DOHH2 (cell line): ENCODE data around the gene SLC4A2.
A peak's percentile ranks its signal among the peaks of the same experiment; 100 is the strongest.

ENCODE experiments used
- H3F3A ChIP-seq: fragments of 200-600 bp; sonication (generic), shearing (Covaris generic); 2 replicates; pipeline ENCODE4 v1.6.0; 2016; ENCODE audit warnings: antibody characterized with exemption, mild to moderate bottlenecking; ENCODE audit not compliant: control insufficient read depth, insufficient read depth
- H3K27ac ChIP-seq: fragments of 200-600 bp; sonication (generic); 2 replicates; pipeline ENCODE4 v1.5.1; 2014; ENCODE audit warnings: low read depth, mild to moderate bottlenecking, low read length, moderate library complexity
- H3K27me3 ChIP-seq: fragments of 200-600 bp; sonication (generic); 2 replicates; pipeline ENCODE4 v1.6.1; 2014; ENCODE audit warnings: mild to moderate bottlenecking, low read length, mixed read lengths; ENCODE audit not compliant: control insufficient read depth
- H3K36me3 ChIP-seq: fragments of 200-600 bp; sonication (generic); 2 replicates; pipeline ENCODE4 v1.6.1; 2014; ENCODE audit warnings: mild to moderate bottlenecking, low read length, moderate library complexity, mixed read lengths; ENCODE audit not compliant: control insufficient read depth
- H3K4me1 ChIP-seq: fragments of 200-600 bp; sonication (generic); 2 replicates; pipeline ENCODE4 v1.6.1; 2014; ENCODE audit warnings: mild to moderate bottlenecking, low read length, mixed read lengths; ENCODE audit not compliant: control insufficient read depth
- H3K4me2 ChIP-seq: fragments of 200-600 bp; sonication (generic); 2 replicates; pipeline ENCODE4 v1.6.0; 2014; ENCODE audit warnings: mild to moderate bottlenecking, low read length, moderate library complexity
- H3K4me3 ChIP-seq: fragments of 200-600 bp; sonication (generic); 2 replicates; pipeline ENCODE4 v1.5.1; 2014; ENCODE audit warnings: mild to moderate bottlenecking, low read length, mixed read lengths
- H3K79me2 ChIP-seq: fragments of 200-600 bp; sonication (generic); 2 replicates; pipeline ENCODE4 v1.6.1; 2014; ENCODE audit warnings: mild to moderate bottlenecking, low read length, mixed read lengths; ENCODE audit not compliant: control insufficient read depth
- H3K9me2 ChIP-seq: fragments of 200-600 bp; sonication (generic); replicated peaks from 2 replicates; pipeline ENCODE4 v1.6.1; 2014; ENCODE audit warnings: mild to moderate bottlenecking, low read length, mixed read lengths; ENCODE audit not compliant: control insufficient read depth
- H3K9me3 ChIP-seq: fragments of 200-600 bp; sonication (generic); 2 replicates; pipeline ENCODE4 v1.6.1; 2014; ENCODE audit warnings: antibody characterized with exemption, low read length, mixed read lengths; ENCODE audit not compliant: control insufficient read depth, insufficient read depth
- H4K20me1 ChIP-seq: fragments of 200-600 bp; sonication (generic); 2 replicates; pipeline ENCODE4 v1.6.0; 2014; ENCODE audit warnings: low read depth, mild to moderate bottlenecking, antibody characterized with exemption, low read length, moderate library complexity; ENCODE audit not compliant: control insufficient read depth, insufficient read depth
- EZH2phosphoT487 ChIP-seq: fragments of 200-600 bp; sonication (generic); IDR thresholded peaks from 2 replicates; pipeline ENCODE4 v1.6.1; 2017; ENCODE audit warnings: borderline replicate concordance, mild to moderate bottlenecking, antibody characterized with exemption, low read length, moderate library complexity, mixed read lengths
- TF ChIP-seq, protein P1 (sequence below): fragments of 200-600 bp; sonication (generic); IDR thresholded peaks from one replicate; pipeline ENCODE4 v1.5.1; 2014; ENCODE audit warnings: antibody characterized with exemption, mild to moderate bottlenecking, low read depth, low read length; ENCODE audit not compliant: poor library complexity, severe bottlenecking

The SLC4A2 gene

DNA sequence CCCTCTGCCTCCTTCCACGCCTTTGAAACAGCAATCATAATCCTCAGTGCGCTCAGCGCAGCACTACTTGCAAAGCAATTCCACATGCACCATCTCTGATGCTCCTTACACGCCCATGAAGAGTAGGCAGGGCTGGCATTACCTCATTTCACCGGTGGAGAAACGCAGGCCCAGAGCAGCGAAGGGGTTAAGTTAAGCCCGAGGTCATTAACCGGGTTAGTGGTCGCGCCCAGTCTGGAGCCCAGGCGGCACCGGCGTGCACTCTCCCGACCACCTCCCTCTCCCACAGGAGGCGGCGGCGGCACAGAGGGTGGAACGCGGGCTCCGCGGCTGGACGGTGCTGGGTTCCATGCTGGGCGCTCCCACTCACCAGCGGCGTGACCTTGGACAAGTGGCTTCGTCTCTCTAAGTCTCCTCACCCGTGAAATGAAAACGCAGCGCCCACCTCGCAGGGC, 20.7 kb downstream of the SLC4A2 start:
- peaks cover 65% of the 10 kb centered on the region for H3K36me3 ChIP-seq
- peaks cover 12% of the 10 kb centered on the region for H3F3A ChIP-seq
- TF ChIP-seq, protein P1, sequence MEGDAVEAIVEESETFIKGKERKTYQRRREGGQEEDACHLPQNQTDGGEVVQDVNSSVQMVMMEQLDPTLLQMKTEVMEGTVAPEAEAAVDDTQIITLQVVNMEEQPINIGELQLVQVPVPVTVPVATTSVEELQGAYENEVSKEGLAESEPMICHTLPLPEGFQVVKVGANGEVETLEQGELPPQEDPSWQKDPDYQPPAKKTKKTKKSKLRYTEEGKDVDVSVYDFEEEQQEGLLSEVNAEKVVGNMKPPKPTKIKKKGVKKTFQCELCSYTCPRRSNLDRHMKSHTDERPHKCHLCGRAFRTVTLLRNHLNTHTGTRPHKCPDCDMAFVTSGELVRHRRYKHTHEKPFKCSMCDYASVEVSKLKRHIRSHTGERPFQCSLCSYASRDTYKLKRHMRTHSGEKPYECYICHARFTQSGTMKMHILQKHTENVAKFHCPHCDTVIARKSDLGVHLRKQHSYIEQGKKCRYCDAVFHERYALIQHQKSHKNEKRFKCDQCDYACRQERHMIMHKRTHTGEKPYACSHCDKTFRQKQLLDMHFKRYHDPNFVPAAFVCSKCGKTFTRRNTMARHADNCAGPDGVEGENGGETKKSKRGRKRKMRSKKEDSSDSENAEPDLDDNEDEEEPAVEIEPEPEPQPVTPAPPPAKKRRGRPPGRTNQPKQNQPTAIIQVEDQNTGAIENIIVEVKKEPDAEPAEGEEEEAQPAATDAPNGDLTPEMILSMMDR, result no peak
- TF ChIP-seq EZH2phosphoT487, result no peak
- peaks cover 8% of the 10 kb centered on the region for H3K27me3 ChIP-seq
- peak overlapping the region; percentile 49 for H3K27ac ChIP-seq
- no peaks in the 10 kb centered on the region for H3K9me3 ChIP-seq
- 0 out of 2 replicates have a peak, but pooled peaks cover 4% of the 10 kb centered on the region for H4K20me1 ChIP-seq
- H3K4me3 ChIP-seq, result peak overlapping the region; percentile 95
- H3K4me2 ChIP-seq, result peak overlapping the region; percentile 85
- no peaks in the 10 kb centered on the region for H3K9me2 ChIP-seq
- peaks cover 49% of the 10 kb centered on the region for H3K4me1 ChIP-seq
- peaks cover 51% of the 10 kb centered on the region for H3K79me2 ChIP-seq

DNA sequence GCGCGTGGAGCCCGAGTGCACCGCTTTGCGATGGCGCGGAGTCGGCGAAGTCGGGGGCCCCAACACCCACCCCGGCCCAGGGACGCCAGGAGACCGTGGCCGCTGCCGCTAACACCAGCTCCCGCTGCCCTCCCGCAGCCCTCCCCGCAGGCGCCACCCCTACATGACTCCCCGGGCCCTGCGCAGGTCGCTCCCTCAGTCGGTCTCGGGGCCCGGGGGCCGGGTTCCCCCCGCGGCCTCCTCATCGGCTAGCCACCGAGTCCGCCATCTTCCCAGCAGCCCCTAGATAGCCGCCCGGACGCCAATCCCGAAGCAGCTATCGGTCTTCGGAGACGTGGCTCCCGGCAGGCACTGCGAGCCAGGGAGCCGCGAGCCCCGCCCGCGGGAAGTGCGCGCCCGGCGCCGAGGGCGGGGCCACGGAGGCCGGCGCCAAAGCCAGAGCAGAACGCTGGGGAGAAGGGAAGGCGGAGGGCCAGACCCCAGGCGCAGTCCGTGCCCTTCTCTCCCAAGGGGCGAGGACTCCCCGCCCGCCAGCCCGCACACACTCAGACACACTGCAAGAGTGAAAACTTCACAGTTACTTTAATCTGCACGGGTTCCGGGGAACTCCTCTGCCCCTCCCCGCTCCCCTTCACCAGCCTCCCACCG, 21.3 kb downstream of the SLC4A2 start, which contains the start of gene FASTK:
FASTK (minus strand) TSS at position 288 of the 648 bp plus-strand sequence; CDS start at position 245, 43 bp downstream.
- Histone ChIP-seq H3K27me3 (peaks cover 13% of the 10 kb centered on the region), H4K20me1 (0 out of 2 replicates have a peak, but pooled peaks cover 4% of the 10 kb centered on the region), H3K36me3 (peaks cover 60% of the 10 kb centered on the region), H3K9me3 (no peaks in the 10 kb centered on the region), H3K27ac (peak within 1 kb of the TSS; percentile 49), H3F3A (peaks cover 15% of the 10 kb centered on the region), H3K79me2 (peaks cover 51% of the 10 kb centered on the region), H3K4me2 (peak within 1 kb of the TSS; percentile 85), H3K4me1 (peaks cover 54% of the 10 kb centered on the region), H3K9me2 (no peaks in the 10 kb centered on the region), H3K4me3 (peak within 1 kb of the TSS; percentile 95)
- TF ChIP-seq, protein P1, result no peak
- TF ChIP-seq EZH2phosphoT487, result no peak

DNA sequence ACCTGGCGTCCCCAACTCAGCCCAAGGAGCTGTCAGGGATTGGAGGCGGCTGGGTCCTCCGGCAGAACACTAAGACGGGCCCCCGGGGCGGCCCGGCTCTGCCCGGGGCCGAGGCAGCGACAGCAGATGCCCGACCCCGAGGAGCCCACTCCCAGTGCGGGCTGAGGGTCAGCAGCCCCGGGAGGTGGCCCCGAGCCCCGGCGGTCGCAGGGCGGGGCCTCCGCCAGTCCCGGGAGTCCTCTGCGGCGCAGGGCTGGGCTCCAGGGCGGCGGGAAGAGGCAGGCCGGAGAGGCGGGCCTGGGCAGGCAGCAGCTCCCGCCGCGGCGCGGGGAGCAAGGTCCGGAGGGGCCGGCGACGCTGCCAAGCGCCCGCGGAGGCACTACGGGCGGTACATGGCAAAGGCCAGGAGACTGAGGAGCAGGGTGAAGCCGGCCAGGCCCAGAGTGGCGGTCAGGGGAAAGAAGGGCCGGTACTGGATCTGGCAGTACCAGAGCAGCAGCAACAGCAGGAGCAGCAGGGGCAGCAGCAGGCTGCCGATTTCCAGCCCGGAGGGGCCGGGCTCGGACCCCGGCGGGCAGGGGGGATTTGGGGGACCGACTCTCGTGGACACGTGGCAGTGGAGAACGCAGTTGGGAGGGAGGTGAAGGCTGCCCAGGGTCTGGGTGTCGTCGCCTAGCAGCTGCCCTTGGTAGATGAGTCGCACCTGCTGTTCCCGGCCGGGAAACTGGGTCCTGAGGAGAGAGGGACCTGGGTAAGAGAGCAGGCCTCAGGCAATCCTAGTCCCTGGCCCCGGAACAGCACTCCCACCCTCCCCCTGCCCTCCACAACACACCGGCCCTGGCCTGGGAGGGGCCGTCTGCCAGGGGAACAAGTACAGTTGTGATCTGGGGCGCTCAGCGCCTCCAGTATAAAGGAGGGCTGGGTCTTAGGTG, 22.0 kb downstream of the SLC4A2 start:
- peak overlapping the region; percentile 95 for H3K4me3 ChIP-seq
- peaks cover 59% of the 10 kb centered on the region for H3K4me1 ChIP-seq
- peaks cover 17% of the 10 kb centered on the region for H3K27me3 ChIP-seq
- TF ChIP-seq, protein P1, result no peak
- TF ChIP-seq EZH2phosphoT487, result no peak
- peaks cover 15% of the 10 kb centered on the region for H3F3A ChIP-seq
- no peaks in the 10 kb centered on the region for H3K9me2 ChIP-seq
- no peaks in the 10 kb centered on the region for H3K9me3 ChIP-seq
- H3K4me2 ChIP-seq, result peak overlapping the region; percentile 85
- peaks cover 52% of the 10 kb centered on the region for H3K36me3 ChIP-seq
- 0 out of 2 replicates have a peak, but pooled peaks cover 4% of the 10 kb centered on the region for H4K20me1 ChIP-seq
- H3K27ac ChIP-seq, result peak overlapping the region; percentile 49
- peaks cover 51% of the 10 kb centered on the region for H3K79me2 ChIP-seq
